GM12878 (cell line): Measurements from ENCODE around the gene LMO2. TPM values are rescaled to one million over a fixed set of nuclear protein-coding genes. Genes with fewer than 3 reads are reported as not detected.

ENCODE experiments used
- ATAC-seq: fragments of 200-7000 bp; cut with Tn5 transposase; 3 replicates; pipeline ENCODE4 v1.9.1; 2020; ENCODE audit warnings: mild to moderate bottlenecking, moderate library complexity
- BruUV-seq: library from RNA; stranded (reverse); fragments of 400-500 nt; replicated peaks from 2 replicates; lab custom pipeline; 2021; lab: Mats Ljungman, UMichigan
- CTCF ChIA-PET: fragments of 300-600 bp; sonication (Branson Sonifier 250); formaldehyde crosslinking; extraction: SDS; loops from one replicate; lab custom pipeline; 2021; ENCODE audit warnings: inconsistent platforms; lab: Yijun Ruan, JAX
- POLR2A ChIA-PET: fragments of 350-600 bp; formaldehyde crosslinking; extraction: SDS; loops from one replicate; lab custom pipeline; 2021; ENCODE audit warnings: inconsistent platforms; lab: Charles Lee
- RAD21 ChIA-PET: fragments of 300-600 bp; sonication (Branson Sonifier 250); formaldehyde crosslinking; loops from one replicate; lab custom pipeline; 2023; ENCODE audit warnings: antibody characterized with exemption; ENCODE audit not compliant: unreplicated experiment; lab: Charles Lee
- SMC1A ChIA-PET: fragments of 300-600 bp; sonication (Branson Sonifier 250); formaldehyde crosslinking; loops from one replicate; lab custom pipeline; 2023; ENCODE audit not compliant: unreplicated experiment, uncharacterized antibody; lab: Charles Lee
- DNase-seq: peaks from one replicate; pipeline ENCODE4 v3.0.0-alpha.2; 2011; ENCODE audit warnings: low read depth, low spot score
- FAIRE-seq: peaks from 3 replicates; lab custom pipeline; 2011; peaks lifted over from hg19 to GRCh38; lab: Jason Lieb, UNC
- H2AFZ ChIP-seq: 2 replicates; pipeline ENCODE4 v1.6.0; 2011; ENCODE audit warnings: low read depth, low read length, control low read depth; ENCODE audit not compliant: control insufficient read depth
- H3K27ac ChIP-seq: 2 replicates; pipeline ENCODE4 v1.5.1; 2011; ENCODE audit warnings: control low read depth; ENCODE audit not compliant: control insufficient read depth, insufficient read depth
- H3K27me3 ChIP-seq, 2 experiments: replicated peaks in 1 of 2; 2 replicates each; pipeline versions ENCODE4 v1.6.0 to v1.6.1; 2011; ENCODE audit warnings: low read length in 1 of 2; ENCODE audit not compliant: control insufficient read depth in 2 of 2, insufficient read depth in 2 of 2
- H3K36me3 ChIP-seq, 2 experiments: 2 replicates each; pipeline ENCODE4 v1.5.1; 2011; ENCODE audit warnings: low read length in 1 of 2; ENCODE audit not compliant: control insufficient read depth in 2 of 2, insufficient read depth in 2 of 2
- H3K4me1 ChIP-seq: 2 replicates; pipeline ENCODE4 v1.6.1; 2011; ENCODE audit warnings: mild to moderate bottlenecking, low read length, moderate library complexity, mixed read lengths; ENCODE audit not compliant: control insufficient read depth, insufficient read depth
- H3K4me2 ChIP-seq: 2 replicates; pipeline ENCODE4 v1.6.0; 2011; ENCODE audit warnings: control low read depth; ENCODE audit not compliant: control insufficient read depth, insufficient read depth
- H3K4me3 ChIP-seq: fragments of 200-600 bp; sonication (generic); 2 replicates; pipeline ENCODE4 v1.5.1; 2016
- H3K79me2 ChIP-seq: 2 replicates; pipeline ENCODE4 v1.6.0; 2011; ENCODE audit warnings: low read length; ENCODE audit not compliant: control insufficient read depth, insufficient read depth
- H3K9ac ChIP-seq: 2 replicates; pipeline ENCODE4 v1.8.0; 2011; ENCODE audit warnings: low read length, control low read depth, mixed read lengths; ENCODE audit not compliant: control insufficient read depth, insufficient read depth
- H3K9me3 ChIP-seq: replicated peaks from 3 replicates; pipeline ENCODE4 v1.5.1; 2011; ENCODE audit warnings: mild to moderate bottlenecking, low read length; ENCODE audit not compliant: control insufficient read depth, insufficient read depth
- H4K20me1 ChIP-seq: 2 replicates; pipeline ENCODE4 v1.6.0; 2011; ENCODE audit not compliant: control insufficient read depth, insufficient read depth
- FOXK2 ChIP-seq: fragments of 450-650 bp; IDR thresholded peaks from 2 replicates; pipeline ENCODE4 v1.6.1; 2017; ENCODE audit warnings: mild to moderate bottlenecking, moderate library complexity
- FOXM1 ChIP-seq: IDR thresholded peaks from 2 replicates; pipeline ENCODE4 v1.6.1; 2012; ENCODE audit warnings: low read depth, mild to moderate bottlenecking, inconsistent platforms, low read length, moderate library complexity
- PML ChIP-seq: IDR thresholded peaks from 2 replicates; pipeline ENCODE4 v1.6.1; 2012; ENCODE audit warnings: low read length, inconsistent platforms
- SMARCA5 ChIP-seq: fragments of 450-650 bp; IDR thresholded peaks from 2 replicates; pipeline ENCODE4 v1.6.1; 2017; ENCODE audit warnings: mild to moderate bottlenecking
- WGBS: methylation state at CpG from one replicate; pipeline ENCODE4 v1.1.6; 2016; ENCODE audit warnings: low lambda C conversion rate; ENCODE audit not compliant: insufficient replicate concordance, insufficient coverage; ENCODE audit errors: missing lambda C conversion rate; 5-methylcytosine and 5-hydroxymethylcytosine counted together
- in situ Hi-C: fragments of 300-500 bp; cut with MboI; formaldehyde crosslinking; loops from 9 replicates; pipeline ENCODE4 v1.14.3; 2018; ENCODE audit warnings: mixed read lengths
- intact Hi-C: fragments of 100-400 bp; cut with micrococcal nuclease; formaldehyde crosslinking; loops from one replicate; pipeline ENCODE4 v1.14.2; 2022; ENCODE audit not compliant: unreplicated experiment
- polyA plus RNA-seq, 11 experiments: library from polyadenylated mRNA; depleted of rRNA in 4 of 11; unstranded in 6 of 11; stranded (reverse) in 5 of 11; fragments of >200 nt; fragmentation: Nextera tagmentation in 4 of 11; fragmentation: Illumina TruSeq in 1 of 11; extraction: Ambion mirVana in 4 of 11; extraction: Trizol in 1 of 11; gene quantifications; 1 replicate in 1 of 11; 2 replicates in 10 of 11; pipeline versions ENCODE4 v1.2.1 to v1.2.3, GENCODE V29; 2011 to 2016; ENCODE audit warnings: inconsistent platforms in 2 of 11, missing spikeins in 2 of 11, low read depth in 1 of 11
- total RNA-seq, 4 experiments: library from RNA; depleted of rRNA in 3 of 4; stranded (reverse); fragments of >200 nt in 3 of 4; fragmentation: Illumina TruSeq in 1 of 4; extraction: Trizol in 1 of 4; gene quantifications; 2 replicates each; pipeline versions ENCODE4 v1.2.1 to v1.2.3, GENCODE V29; 2013 to 2021
- TF ChIP-seq, protein P1 (sequence below): fragments of 150-350 bp; IDR thresholded peaks from 2 replicates; pipeline ENCODE4 v1.6.1; 2014; ENCODE audit warnings: mild to moderate bottlenecking, low read depth, low read length
- TF ChIP-seq, protein P2 (sequence below): IDR thresholded peaks from 2 replicates; pipeline ENCODE4 v1.6.1; 2011; ENCODE audit warnings: borderline replicate concordance, low read depth, mild to moderate bottlenecking, moderate library complexity, low read length; ENCODE audit not compliant: insufficient read depth, poor library complexity, severe bottlenecking

Gene LMO2
- total and polyA plus RNA-seq, 10 of the 15 experiments (the other 5 are each of a cell fraction or from before 2014, with no cell fraction given), result 0.29 to 1.9 (median 1.1) TPM; not detected in 1

DNA sequence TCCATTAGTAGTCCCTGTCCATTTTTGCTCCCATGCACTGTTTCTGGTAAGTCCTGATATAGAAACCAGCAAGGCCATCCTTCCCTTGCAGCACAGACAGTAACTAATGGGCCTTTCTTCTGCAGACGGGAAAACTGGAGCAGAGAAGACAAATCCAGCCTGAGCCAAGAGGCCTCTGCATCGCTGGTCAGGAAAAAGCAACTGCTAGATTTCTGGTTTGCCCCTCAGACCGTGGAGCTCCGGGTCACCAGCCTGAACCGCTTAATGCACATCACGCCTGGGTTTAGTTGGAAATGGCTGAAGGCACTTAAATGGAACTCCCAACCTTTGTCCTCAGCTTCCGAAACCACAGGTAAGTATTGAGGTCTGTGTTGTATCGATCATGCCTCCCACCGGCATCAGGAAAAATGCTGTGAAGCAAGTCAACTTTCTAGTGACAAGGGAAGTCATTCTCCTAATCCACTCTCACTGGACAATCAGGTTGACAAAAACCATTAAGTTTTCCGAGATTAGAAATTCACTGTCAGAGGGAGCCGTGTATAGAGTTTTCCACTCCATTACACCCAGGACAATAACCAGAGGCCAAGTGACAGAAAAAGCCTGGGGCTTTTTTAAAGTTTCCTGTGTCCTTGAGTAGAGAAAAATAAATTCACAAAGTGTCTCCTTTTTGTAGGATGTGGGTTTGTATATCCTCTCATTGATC is 14.8 kb upstream of the LMO2 start:
- no peak overlapping the region for H3K9ac ChIP-seq
- peaks cover 5% of the 10 kb centered on the region for H3K4me1 ChIP-seq
- no peaks in the 10 kb centered on the region for H3K27me3 ChIP-seq
- 94% methylated on average over 11 of the region's 11 CpGs for WGBS
- FAIRE-seq (no peak), DNase-seq (no peak), ATAC-seq (no peak)
- H3K27ac ChIP-seq, result no peak overlapping the region
- in situ Hi-C loops (no loop called here), intact Hi-C loops (no loop called here)
- H3K79me2 ChIP-seq, result no peaks in the 10 kb centered on the region
- no peaks in the 10 kb centered on the region for H4K20me1 ChIP-seq
- SMC1A ChIA-PET, result no interaction called here
- CTCF ChIA-PET, result no interaction called here
- BruUV-seq, result no TSS peak
- RAD21 ChIA-PET, result no interaction called here
- H3K4me3 ChIP-seq, result no peak overlapping the region
- H3K4me2 ChIP-seq, result no peak overlapping the region
- H3K36me3 ChIP-seq, result no peaks in the 10 kb centered on the region
- no peaks in the 10 kb centered on the region; the same call in 2 of the 3 replicates for H3K9me3 ChIP-seq
- no peak for TF ChIP-seq FOXM1
- no peak for TF ChIP-seq FOXK2
- TF ChIP-seq, protein P1, sequence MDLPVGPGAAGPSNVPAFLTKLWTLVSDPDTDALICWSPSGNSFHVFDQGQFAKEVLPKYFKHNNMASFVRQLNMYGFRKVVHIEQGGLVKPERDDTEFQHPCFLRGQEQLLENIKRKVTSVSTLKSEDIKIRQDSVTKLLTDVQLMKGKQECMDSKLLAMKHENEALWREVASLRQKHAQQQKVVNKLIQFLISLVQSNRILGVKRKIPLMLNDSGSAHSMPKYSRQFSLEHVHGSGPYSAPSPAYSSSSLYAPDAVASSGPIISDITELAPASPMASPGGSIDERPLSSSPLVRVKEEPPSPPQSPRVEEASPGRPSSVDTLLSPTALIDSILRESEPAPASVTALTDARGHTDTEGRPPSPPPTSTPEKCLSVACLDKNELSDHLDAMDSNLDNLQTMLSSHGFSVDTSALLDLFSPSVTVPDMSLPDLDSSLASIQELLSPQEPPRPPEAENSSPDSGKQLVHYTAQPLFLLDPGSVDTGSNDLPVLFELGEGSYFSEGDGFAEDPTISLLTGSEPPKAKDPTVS, result no peak
- TF ChIP-seq PML, result no peak
- no peak for TF ChIP-seq SMARCA5
- TF ChIP-seq, protein P2, sequence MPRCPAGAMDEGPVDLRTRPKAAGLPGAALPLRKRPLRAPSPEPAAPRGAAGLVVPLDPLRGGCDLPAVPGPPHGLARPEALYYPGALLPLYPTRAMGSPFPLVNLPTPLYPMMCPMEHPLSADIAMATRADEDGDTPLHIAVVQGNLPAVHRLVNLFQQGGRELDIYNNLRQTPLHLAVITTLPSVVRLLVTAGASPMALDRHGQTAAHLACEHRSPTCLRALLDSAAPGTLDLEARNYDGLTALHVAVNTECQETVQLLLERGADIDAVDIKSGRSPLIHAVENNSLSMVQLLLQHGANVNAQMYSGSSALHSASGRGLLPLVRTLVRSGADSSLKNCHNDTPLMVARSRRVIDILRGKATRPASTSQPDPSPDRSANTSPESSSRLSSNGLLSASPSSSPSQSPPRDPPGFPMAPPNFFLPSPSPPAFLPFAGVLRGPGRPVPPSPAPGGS, result no peak
- H2AFZ ChIP-seq, result no peak overlapping the region
- POLR2A ChIA-PET, result no interaction called here
